ENCODE measurements around the gene RAB5IF. TPM values are rescaled to one million over a fixed set of nuclear protein-coding genes. Genes with fewer than 3 reads are reported as not detected.
A peak's percentile ranks its signal among the peaks of the same experiment; 100 is the strongest.

The RAB5IF gene
- total and polyA plus RNA-seq, 2 of the 13 experiments (the other 11 are each of a cell fraction or from before 2014, with no cell fraction given), result 261 to 305 TPM

DNA sequence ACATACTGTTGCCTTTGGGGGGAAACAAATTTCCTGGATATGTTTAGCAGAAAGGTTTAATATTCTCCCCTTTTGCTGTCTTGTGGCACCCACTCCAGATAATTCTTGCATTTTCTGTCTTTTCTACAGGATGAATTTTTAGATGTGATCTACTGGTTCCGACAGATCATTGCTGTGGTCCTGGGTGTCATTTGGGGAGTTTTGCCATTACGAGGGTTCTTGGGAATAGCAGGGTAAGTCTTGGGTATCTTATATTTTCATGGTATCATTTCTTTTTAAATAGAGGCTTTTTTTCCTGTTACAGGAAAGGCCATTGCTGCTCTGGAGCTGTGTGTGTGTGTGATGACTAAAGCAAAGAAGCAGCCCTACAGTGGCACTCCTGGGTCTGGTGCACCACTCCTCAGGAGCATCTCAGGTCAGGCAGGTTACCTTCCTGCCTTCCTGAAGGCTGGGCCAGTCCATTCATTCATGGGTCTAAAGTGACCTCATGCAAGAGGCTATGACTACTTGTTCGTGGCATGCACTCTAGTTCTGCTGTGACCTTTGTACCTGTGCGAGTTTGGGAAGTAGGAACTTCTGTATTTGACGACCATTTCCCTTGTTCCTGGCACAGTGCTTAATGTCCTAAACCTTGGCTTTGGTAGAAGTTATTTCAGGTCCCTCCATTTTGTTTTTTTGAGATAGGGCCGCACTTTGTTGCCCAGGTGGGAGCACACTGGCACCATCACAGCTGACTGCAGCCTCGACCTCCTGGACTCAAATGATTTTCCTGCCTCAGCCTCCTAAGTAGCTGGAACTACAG is 2.2 kb downstream of the RAB5IF start (continued):
- TF ChIP-seq, protein P1, sequence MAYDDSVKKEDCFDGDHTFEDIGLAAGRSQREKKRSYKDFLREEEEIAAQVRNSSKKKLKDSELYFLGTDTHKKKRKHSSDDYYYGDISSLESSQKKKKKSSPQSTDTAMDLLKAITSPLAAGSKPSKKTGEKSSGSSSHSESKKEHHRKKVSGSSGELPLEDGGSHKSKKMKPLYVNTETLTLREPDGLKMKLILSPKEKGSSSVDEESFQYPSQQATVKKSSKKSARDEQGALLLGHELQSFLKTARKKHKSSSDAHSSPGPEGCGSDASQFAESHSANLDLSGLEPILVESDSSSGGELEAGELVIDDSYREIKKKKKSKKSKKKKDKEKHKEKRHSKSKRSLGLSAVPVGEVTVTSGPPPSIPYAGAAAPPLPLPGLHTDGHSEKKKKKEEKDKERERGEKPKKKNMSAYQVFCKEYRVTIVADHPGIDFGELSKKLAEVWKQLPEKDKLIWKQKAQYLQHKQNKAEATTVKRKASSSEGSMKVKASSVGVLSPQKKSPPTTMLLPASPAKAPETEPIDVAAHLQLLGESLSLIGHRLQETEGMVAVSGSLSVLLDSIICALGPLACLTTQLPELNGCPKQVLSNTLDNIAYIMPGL (CRISPR knock-in tag; IDR thresholded peaks at IDR 0.05; ENCODE audit: borderline replicate concordance in 1 of 2, low read depth in 1 of 2), result peak; percentile 33 to 64; a peak in 3 of 4 replicates
- TF ChIP-seq, protein P2, sequence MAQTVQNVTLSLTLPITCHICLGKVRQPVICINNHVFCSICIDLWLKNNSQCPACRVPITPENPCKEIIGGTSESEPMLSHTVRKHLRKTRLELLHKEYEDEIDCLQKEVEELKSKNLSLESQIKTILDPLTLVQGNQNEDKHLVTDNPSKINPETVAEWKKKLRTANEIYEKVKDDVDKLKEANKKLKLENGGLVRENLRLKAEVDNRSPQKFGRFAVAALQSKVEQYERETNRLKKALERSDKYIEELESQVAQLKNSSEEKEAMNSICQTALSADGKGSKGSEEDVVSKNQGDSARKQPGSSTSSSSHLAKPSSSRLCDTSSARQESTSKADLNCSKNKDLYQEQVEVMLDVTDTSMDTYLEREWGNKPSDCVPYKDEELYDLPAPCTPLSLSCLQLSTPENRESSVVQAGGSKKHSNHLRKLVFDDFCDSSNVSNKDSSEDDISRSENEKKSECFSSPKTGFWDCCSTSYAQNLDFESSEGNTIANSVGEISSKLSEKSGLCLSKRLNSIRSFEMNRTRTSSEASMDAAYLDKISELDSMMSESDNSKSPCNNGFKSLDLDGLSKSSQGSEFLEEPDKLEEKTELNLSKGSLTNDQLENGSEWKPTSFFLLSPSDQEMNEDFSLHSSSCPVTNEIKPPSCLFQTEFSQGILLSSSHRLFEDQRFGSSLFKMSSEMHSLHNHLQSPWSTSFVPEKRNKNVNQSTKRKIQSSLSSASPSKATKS (CRISPR knock-in tag; IDR thresholded peaks at IDR 0.05), result no peak
- TF ChIP-seq NFIC (IDR thresholded peaks at IDR 0.05; ENCODE audit: low read length) (no peak), MBD4 (IDR thresholded peaks at IDR 0.05; ENCODE audit: borderline replicate concordance, low read length) (no peak), ZSCAN30 (CRISPR knock-in tag; IDR thresholded peaks at IDR 0.05) (no peak), ZNF343 (CRISPR knock-in tag; IDR thresholded peaks at IDR 0.05) (no peak), ZNF430 (CRISPR knock-in tag; IDR thresholded peaks at IDR 0.05) (no peak), ZMYM2 (CRISPR knock-in tag; IDR thresholded peaks at IDR 0.05) (no peak), ZNF552 (CRISPR knock-in tag; IDR thresholded peaks at IDR 0.05; ENCODE audit: borderline replicate concordance) (no peak), ESRRA (CRISPR knock-in tag; IDR thresholded peaks at IDR 0.05; ENCODE audit: low read depth) (no peak), JDP2 (CRISPR knock-in tag; IDR thresholded peaks at IDR 0.05; ENCODE audit: borderline replicate concordance) (no peak), KLF9 (CRISPR knock-in tag; IDR thresholded peaks at IDR 0.05; ENCODE audit: low read depth) (no peak), ZNF446 (CRISPR knock-in tag; IDR thresholded peaks at IDR 0.05) (no peak), ZNF569 (CRISPR knock-in tag; IDR thresholded peaks at IDR 0.05; ENCODE audit: borderline replicate concordance) (no peak), ZBTB1 (CRISPR knock-in tag; IDR thresholded peaks at IDR 0.05; ENCODE audit: borderline replicate concordance) (no peak), ZNF3 (CRISPR knock-in tag; IDR thresholded peaks at IDR 0.05) (no peak)
- TF ChIP-seq, protein P3, sequence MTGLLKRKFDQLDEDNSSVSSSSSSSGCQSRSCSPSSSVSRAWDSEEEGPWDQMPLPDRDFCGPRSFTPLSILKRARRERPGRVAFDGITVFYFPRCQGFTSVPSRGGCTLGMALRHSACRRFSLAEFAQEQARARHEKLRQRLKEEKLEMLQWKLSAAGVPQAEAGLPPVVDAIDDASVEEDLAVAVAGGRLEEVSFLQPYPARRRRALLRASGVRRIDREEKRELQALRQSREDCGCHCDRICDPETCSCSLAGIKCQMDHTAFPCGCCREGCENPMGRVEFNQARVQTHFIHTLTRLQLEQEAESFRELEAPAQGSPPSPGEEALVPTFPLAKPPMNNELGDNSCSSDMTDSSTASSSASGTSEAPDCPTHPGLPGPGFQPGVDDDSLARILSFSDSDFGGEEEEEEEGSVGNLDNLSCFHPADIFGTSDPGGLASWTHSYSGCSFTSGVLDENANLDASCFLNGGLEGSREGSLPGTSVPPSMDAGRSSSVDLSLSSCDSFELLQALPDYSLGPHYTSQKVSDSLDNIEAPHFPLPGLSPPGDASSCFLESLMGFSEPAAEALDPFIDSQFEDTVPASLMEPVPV (CRISPR knock-in tag; IDR thresholded peaks at IDR 0.05), result no peak
- TF ChIP-seq, protein P4, sequence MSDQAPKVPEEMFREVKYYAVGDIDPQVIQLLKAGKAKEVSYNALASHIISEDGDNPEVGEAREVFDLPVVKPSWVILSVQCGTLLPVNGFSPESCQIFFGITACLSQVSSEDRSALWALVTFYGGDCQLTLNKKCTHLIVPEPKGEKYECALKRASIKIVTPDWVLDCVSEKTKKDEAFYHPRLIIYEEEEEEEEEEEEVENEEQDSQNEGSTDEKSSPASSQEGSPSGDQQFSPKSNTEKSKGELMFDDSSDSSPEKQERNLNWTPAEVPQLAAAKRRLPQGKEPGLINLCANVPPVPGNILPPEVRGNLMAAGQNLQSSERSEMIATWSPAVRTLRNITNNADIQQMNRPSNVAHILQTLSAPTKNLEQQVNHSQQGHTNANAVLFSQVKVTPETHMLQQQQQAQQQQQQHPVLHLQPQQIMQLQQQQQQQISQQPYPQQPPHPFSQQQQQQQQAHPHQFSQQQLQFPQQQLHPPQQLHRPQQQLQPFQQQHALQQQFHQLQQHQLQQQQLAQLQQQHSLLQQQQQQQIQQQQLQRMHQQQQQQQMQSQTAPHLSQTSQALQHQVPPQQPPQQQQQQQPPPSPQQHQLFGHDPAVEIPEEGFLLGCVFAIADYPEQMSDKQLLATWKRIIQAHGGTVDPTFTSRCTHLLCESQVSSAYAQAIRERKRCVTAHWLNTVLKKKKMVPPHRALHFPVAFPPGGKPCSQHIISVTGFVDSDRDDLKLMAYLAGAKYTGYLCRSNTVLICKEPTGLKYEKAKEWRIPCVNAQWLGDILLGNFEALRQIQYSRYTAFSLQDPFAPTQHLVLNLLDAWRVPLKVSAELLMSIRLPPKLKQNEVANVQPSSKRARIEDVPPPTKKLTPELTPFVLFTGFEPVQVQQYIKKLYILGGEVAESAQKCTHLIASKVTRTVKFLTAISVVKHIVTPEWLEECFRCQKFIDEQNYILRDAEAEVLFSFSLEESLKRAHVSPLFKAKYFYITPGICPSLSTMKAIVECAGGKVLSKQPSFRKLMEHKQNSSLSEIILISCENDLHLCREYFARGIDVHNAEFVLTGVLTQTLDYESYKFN (CRISPR knock-in tag; conservative IDR thresholded peaks at IDR 0.05), result peak; percentile 87

Measured in HepG2 (cell line).